ENCODE results near the gene CD96.
"Not testable (repeated sequence)": the region's sequence is repeated elsewhere in the genome, so short reads cannot be mapped to it uniquely, and the experiment has no call there.

CD96 gene

GRCh38 chr3:111541911-111542483, at the start of gene CD96:
TSS of gene CD96 (plus strand) at chr3:111542197. CDS start at chr3:111542249, 52 bp downstream.
- DNase-seq (ENCODE audit: extremely low read depth in 1 of 2, low read depth in 1 of 2), result peak; percentile 36 to 70

DNA sequence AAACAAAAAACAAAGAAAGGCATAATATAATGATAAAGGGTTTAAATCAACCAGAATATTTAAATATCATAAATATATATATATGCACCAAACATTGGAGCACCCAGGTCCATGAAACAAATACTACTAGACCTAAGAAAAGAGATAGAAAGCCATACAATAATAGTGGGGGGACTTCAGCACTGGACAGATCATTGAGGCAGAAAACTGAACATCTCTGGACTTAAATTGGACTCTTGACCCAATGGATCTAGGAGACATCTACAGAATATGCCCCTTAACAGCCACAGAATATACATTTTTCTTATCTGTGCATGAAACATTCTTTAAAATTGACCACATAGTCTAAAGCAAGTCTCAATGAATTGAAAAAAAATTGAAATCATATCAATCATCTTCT, 48.7 kb upstream of the CD96 start:
- no peak for DNase-seq (ENCODE audit: extremely low read depth in 1 of 2, low read depth in 1 of 2)

- DNase-seq (ENCODE audit: extremely low read depth in 1 of 2, low read depth in 1 of 2), result no peak
Observed at GRCh38 chr3:111496894-111497559, 45.0 kb upstream of the CD96 start.

DNA sequence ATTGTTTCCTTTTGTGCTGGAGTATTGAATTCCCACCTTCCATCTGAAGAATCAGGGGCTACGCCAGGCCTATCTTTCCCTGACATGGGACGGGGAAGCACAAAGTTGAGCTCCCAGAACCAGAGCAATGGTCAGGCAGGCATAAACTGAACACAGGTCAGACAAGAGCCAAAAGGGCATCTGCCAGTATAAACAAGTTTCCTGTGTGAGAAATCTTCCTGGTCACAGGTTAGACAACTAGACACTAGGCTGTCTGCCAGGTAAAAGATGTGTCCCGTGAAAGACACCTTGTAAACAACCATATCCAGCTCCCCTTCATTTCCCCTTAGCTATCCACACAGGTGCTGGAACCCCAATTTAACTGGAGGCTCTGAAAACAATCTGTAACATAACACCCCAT, 44.0 kb upstream of the CD96 start:
- DNase-seq (ENCODE audit: extremely low read depth in 1 of 2, low read depth in 1 of 2), result no peak

DNA sequence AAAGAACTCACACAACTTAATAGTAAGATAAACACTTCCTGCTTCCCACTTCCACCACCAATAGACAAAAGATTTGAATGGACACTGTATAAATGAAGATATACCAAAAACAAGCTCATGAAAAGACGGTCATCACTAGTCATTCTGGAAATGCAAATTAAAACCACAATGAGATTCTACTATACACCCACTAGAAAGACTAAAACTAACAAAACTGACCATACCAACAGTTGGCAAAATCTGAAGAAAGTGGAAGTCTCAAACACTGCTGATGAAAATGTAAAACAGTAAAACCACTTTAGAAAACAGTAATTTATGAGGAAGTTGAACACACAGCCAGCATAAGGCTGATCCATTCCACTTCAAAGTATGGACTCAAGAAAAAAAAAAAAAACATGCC, 35.6 kb upstream of the CD96 start:
- no peak for DNase-seq (ENCODE audit: extremely low read depth in 1 of 2, low read depth in 1 of 2)

DNA sequence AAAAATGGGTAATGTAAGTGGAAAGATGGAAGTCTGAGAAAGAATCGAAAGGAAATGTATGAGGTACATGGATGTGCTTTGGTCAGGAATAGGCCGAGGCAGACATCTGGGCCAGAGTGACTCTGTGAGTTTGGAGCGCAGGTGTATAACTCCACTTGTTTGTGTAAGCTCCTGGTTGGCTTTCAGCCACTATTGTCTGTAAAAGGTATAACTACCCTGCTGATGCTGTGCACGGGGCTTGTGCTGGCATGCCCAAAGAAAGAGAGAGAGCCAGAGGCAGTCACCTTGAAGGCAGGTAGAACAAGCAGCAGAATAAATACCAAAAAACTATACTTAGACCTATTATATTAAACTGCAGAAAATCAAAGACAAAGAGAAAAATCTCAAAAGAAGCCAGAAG, 32.7 kb upstream of the CD96 start:
- DNase-seq (ENCODE audit: extremely low read depth in 1 of 2, low read depth in 1 of 2), result no peak

DNA sequence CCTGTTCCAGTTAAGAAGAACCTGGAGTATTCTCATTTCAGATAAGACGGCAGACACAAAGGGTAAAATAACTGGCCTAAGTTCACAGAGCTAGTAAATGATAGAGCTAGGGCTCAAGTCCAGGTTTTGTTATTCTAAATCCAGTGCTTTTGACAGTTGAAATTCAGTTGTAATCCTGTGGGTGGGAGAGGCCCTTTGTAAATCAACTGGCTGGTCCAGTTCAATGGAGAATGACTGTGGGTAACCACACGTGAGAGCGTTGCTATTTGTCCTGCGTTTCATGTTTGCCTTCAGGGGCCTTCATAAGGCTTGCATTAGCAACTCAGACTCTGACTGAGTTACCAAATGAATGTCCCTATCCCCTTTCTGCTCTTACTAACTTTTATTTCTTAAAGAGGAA, 24.2 kb upstream of the CD96 start:
- no peak for DNase-seq (ENCODE audit: extremely low read depth in 1 of 2, low read depth in 1 of 2)

DNA sequence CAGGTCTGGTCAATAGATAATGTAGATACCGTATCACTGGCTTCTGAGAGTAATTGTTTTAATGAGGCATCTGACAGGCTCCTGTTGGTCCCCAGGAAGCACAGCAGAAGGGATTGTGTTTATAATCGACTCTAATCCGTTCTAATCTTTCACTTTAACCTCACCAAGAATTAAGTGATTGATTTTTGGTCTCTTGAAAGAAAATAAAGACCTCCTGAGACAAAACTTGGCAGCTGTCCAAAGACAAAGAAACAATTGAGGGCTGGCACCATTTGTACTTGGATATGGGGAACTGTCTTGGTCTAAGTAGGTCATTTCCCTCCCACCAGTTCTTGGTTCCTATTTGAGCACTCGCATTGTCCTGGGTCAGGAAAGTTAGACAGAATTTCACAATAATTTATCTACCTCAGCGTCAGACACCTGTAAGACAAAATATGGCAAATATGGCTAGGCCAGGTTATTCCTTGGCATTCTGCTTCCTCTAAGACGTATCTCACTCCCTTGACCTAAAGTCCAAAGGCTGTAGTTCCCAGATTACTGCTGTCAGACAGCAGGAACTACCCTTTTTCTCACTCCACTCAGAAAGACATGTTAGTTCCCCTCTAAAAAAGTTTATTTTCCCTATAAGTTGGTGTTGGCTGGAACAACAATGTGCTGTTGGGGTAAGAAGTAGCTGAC, 22.7 kb upstream of the CD96 start:
- DNase-seq (ENCODE audit: extremely low read depth in 1 of 2, low read depth in 1 of 2), result no peak

DNA sequence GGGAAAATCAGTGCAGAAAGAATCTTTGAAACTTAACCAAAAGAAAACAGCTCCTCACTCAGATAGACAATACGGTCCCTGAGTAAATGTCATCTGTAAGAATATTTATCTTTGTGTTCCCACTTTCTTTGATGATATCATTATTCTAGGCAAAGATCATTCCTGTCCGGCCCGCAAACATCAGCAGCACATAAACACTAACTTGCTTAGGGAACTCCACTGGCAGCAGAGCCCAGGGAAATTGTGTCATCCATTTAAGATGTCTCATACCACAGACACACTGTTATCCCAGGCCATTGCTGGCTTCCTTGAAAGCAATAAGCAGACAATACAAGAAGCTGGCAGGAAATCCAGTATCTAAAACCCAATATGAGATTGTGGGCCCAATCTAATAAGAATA, 20.1 kb upstream of the CD96 start:
- no peak for DNase-seq (ENCODE audit: extremely low read depth in 1 of 2, low read depth in 1 of 2)

- DNase-seq (ENCODE audit: extremely low read depth in 1 of 2, low read depth in 1 of 2), result not testable (repeated sequence)
Observed at GRCh38 chr3:111524486-111524885, 17.5 kb upstream of the CD96 start.

- DNase-seq (ENCODE audit: extremely low read depth in 1 of 2, low read depth in 1 of 2), result no peak
Observed at GRCh38 chr3:111531446-111531845, 10.6 kb upstream of the CD96 start.

DNA sequence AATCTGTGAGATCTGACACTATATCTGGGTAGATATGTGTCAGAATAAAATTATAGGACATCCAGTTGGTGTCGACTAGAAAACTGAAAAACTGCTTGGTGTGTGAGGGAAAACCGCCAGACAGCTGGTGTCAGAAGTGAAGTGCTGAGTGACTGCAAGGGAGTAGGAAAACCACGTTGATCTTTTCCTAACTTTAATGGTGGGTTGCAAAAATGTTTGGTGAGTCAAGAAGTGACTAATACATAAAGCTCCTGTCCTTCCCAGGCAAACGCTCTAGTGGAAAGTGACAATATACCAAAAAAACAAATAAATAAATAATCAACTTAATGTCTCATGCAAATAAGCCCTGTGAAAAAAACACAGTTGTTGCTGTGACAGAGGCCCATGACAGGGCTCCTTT, 7.3 kb upstream of the CD96 start:
- no peak for DNase-seq (ENCODE audit: extremely low read depth in 1 of 2, low read depth in 1 of 2)

DNA sequence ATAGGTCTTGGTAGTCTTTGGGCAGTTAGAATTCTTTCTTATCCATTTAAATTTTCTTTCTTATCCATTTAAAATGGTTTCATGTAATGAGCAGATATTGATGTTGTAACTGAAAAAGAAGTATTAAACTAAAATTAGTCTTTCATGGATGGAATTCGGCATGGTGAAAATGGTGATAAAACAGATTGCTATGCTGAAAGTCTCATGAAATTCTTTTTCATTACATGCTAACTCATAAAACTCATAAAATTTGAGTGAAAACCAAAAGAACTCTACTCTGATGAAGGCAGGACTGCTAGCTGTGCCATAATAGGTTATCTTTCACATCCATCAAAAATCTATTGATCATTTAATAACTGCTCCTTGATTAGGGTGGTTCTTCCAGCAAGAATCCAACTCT, 3.9 kb upstream of the CD96 start:
- no peak for DNase-seq (ENCODE audit: extremely low read depth in 1 of 2, low read depth in 1 of 2)

DNA sequence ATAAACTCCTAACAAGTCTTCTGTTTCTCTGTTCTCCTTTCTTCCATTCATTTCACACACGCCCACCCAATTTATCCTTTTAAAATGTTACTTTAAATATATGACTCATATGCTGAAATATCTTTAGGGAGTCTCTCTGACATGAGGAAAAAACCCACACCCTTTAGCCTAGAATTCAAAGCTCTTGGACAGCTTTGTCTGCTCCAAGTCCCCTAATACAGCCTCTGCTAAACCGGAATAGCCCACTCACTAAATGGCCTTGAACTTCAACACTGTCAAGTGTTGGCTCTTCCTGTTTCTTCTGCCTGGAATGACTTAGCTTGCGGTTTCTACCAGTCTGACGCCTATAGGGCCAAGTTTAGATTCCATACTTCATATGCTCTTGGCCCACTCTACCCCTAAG, 3.3 kb upstream of the CD96 start:
- DNase-seq (ENCODE audit: extremely low read depth in 1 of 2, low read depth in 1 of 2), result no peak

- peak; percentile 29 to 53 for DNase-seq (ENCODE audit: extremely low read depth in 1 of 2, low read depth in 1 of 2)
Observed at GRCh38 chr3:111539351-111540331, 2.4 kb upstream of the CD96 start.

DNA sequence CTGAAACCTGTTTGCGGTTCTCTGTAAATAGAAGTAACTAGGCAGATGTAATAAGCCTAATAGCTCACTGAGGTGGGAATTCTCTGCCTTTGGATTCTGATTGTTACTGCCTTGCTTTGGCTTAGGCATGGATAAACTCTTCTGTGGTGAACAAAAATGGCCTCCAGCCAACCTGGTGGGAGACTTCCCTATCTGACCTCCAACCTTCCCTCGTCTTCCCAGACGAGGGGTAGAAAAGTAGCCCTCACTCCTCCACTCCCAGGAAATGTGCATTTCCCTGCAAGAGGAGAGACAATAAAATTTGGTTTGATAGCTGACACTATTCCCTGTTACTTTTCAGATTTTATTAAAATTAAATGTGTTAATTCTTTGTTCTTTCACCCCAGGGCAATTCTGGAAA, 606 bp upstream of the CD96 start:
- DNase-seq (ENCODE audit: extremely low read depth in 1 of 2, low read depth in 1 of 2), result no peak

DNA sequence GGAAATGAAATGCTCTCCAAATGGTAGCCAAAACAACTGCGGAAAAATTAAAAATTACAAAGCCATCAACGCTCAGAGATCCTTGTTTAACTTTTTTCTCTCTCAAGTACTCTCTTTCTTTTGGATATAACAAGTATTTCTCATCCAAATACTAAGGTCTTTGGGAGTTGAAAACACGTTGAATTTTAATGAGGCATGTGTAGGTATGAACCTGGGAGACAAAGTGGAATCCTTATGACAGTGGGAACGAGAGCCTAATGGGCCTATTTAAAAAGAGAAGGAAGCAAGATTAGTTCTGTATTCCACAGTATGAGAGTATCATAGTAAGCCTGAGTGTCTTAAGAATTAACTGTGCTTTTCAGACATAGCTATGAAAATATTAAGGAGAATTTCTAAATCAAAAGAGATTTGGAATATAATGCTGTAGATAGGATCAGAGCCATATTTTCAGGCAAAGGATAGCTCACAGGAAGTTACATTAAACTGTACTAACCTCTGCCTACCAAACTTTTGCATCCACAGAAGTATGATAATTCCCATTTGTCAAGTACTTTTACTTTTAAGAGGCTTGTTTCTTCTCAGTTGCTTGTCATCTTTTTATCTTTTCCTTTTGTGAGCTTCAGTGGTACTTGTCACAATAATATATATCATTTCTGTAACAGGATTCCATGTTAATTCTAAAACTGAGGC, 759 bp downstream of the CD96 start:
- DNase-seq (ENCODE audit: extremely low read depth in 1 of 2, low read depth in 1 of 2), result no peak

DNA sequence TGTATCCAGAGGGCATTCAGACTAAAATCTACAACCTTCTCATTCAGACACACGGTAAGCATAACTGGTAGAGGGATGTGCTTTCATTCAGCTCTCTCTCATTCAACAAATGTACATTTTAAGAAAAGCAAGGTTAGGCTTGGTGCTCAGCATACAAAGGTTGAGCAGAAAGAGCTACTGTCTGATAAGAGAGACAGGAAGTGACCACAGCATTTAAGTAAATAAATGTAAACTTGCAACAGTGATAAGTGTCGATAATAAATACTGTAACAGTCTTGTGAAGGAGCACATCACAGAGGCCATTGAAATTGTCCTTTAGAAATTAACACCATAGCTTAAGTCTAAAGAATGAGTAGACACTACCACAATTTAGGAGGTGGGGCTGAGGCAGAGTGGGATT, 3.4 kb downstream of the CD96 start:
- no peak for DNase-seq (ENCODE audit: extremely low read depth in 1 of 2, low read depth in 1 of 2)

DNA sequence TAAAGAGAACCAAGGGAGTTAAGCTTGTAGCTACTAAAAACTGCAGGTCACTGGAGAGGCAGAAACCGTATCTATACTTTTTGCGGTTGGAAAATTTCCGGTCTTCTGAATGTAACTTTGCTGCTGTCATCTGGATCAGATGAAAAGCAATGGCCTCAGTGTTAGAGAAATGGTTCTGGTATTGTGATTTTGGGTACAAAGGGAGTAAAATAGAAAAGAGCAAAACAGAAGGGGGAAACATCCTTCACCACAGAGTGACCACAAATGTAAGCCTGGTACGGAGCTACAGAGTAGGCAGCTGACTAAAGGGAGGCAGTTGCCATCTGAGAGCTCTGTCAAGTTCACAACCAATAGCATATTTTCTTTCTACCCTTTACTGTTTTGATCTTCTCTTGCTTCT, 5.6 kb downstream of the CD96 start:
- no peak for DNase-seq (ENCODE audit: extremely low read depth in 1 of 2, low read depth in 1 of 2)

DNA sequence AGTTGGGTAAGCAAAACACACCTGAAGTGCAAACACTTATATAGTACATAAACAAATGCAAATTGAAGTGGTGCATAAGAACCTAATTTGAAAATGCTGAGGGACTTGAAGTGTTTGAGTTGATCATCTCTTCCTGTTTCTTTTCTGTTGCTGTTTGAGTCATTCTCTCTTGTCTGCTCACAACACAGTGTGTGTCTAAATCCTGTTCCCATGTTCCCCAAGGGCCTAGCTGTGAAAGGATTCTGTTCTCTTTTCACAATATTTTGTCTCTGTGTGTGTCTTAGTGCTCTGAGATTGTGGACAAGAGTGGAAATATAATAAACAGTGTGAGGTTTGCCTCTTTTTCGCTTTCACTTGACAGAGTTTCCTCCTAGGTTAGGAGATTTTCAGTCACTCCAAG, 6.1 kb downstream of the CD96 start:
- no peak for DNase-seq (ENCODE audit: extremely low read depth in 1 of 2, low read depth in 1 of 2)

DNA sequence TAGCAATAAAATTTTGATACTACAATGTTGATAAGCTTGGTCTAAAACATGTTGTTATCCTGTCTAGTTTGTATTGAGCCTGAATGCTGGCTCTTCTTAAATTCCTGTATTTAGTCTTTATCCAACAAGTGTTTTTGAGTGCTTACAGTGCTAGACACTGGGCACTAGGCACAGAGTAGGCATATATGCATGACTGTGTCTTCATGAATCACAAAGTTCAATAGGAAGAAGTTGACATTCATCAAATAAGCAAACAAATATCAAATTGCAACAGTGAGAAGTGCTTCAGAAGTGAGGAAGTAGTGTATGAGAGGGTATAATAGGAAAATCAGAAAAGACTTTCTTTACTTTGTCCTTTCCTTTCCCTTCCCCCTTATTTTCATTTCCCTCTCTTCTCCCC, 6.8 kb downstream of the CD96 start:
- DNase-seq (ENCODE audit: extremely low read depth in 1 of 2, low read depth in 1 of 2), result no peak
